ENCODE results near the gene LSM7.

DNA sequence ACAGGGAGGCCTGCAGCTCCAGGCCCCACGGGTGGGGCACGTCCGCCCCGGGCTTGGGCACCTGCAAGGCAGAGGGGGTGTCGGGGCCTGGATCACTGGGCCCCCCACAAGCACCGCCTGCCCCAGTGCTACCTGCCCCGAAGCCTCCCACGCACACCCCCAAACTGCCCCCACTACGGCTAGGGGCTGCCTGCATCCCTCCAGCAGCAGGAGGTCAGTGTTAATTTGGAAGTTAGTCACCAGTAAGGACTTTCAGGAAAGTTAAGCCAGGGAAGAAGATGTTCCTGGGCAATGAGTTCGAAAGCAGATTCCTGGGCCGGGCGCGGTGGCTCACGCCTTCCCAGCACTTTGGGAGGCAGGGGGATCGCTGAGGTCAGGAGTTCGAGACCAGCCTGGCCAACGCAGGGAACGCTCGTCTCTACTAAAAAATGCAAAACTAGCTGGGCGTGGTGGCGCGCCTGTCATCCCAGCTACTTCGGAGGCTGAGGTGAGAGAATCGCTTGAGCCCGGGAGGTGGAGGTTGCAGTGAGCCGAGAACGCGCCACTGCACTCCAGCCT, 51.9 kb downstream of the LSM7 start:
- TF ChIP-seq, protein P1, sequence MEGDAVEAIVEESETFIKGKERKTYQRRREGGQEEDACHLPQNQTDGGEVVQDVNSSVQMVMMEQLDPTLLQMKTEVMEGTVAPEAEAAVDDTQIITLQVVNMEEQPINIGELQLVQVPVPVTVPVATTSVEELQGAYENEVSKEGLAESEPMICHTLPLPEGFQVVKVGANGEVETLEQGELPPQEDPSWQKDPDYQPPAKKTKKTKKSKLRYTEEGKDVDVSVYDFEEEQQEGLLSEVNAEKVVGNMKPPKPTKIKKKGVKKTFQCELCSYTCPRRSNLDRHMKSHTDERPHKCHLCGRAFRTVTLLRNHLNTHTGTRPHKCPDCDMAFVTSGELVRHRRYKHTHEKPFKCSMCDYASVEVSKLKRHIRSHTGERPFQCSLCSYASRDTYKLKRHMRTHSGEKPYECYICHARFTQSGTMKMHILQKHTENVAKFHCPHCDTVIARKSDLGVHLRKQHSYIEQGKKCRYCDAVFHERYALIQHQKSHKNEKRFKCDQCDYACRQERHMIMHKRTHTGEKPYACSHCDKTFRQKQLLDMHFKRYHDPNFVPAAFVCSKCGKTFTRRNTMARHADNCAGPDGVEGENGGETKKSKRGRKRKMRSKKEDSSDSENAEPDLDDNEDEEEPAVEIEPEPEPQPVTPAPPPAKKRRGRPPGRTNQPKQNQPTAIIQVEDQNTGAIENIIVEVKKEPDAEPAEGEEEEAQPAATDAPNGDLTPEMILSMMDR (IDR thresholded peaks at IDR 0.05 in 2 of 3, conservative IDR thresholded peaks at IDR 0.05 in 1 of 3; ENCODE audit: insufficient read depth in 2 of 3, low read depth in 1 of 3, low read length in 3 of 3): no peak
- no peak for TF ChIP-seq EGR1 (conservative IDR thresholded peaks at IDR 0.05)
- TF ChIP-seq MED1 (CRISPR knock-in tag; IDR thresholded peaks at IDR 0.05; ENCODE audit: borderline replicate concordance): no peak

Measured in K562 (cell line).